Vagina (tissue), 2 donors: Measurements from ENCODE around the gene LOXL3. TPM values are rescaled to one million over a fixed set of nuclear protein-coding genes. Genes with fewer than 3 reads are reported as not detected.

Experiments used
- DNase-seq, 2 donors: peaks; one replicate each; pipeline ENCODE4 v3.0.0-alpha.2; 2017; ENCODE audit errors: extremely low spot score in 2 of 2
- H3K27ac ChIP-seq: fragments of 200-600 bp; sonication (generic); one replicate; pipeline ENCODE4 v1.5.1; 2019
- H3K27me3 ChIP-seq: fragments of 200-600 bp; sonication (generic); one replicate; pipeline ENCODE4 v1.5.1; 2019
- H3K36me3 ChIP-seq, 2 donors: fragments of 200-600 bp; sonication (generic); one replicate each; pipeline ENCODE4 v1.5.1; 2017 to 2019
- H3K4me1 ChIP-seq: fragments of 200-600 bp; sonication (generic); one replicate; pipeline ENCODE4 v1.5.1; 2019
- H3K4me3 ChIP-seq, 2 donors: fragments of 200-600 bp; sonication (generic); 1 replicate in 1 of 2; 2 replicates in 1 of 2; pipeline ENCODE4 v1.5.1; 2016 to 2019
- H3K9me3 ChIP-seq: fragments of 200-600 bp; sonication (generic); one replicate; pipeline ENCODE4 v1.5.1; 2019
- CTCF ChIP-seq, 3 experiments: fragments of 450-650 bp in 2 of 3; fragments of 200-600 bp in 1 of 3; sonication (generic) in 1 of 3; IDR thresholded peaks; one replicate each; pipeline ENCODE4 v1.5.1; 2017 to 2019; ENCODE audit warnings: antibody characterized with exemption in 3 of 3, mild to moderate bottlenecking in 2 of 3, moderate library complexity in 2 of 3
- POLR2A ChIP-seq, 2 donors: fragments of 450-650 bp; IDR thresholded peaks; one replicate each; pipeline ENCODE4 v1.6.1; 2017; ENCODE audit warnings: antibody characterized with exemption in 2 of 2, mild to moderate bottlenecking in 2 of 2, moderate library complexity in 2 of 2
- POLR2AphosphoS5 ChIP-seq, 2 donors: sonication (generic); formaldehyde crosslinking; IDR thresholded peaks; one replicate each; pipeline ENCODE4 v1.9.0; 2017; ENCODE audit warnings: antibody characterized with exemption in 2 of 2, mild to moderate bottlenecking in 2 of 2, low read depth in 1 of 2; ENCODE audit not compliant: insufficient read depth in 1 of 2
- intact Hi-C: fragments of 100-400 bp; cut with DNase I; formaldehyde crosslinking; loops from one replicate; pipeline ENCODE4 v1.15.1; 2023
- total RNA-seq: library from RNA; depleted of rRNA; stranded (reverse); fragments of >200 nt; gene quantifications from one replicate; pipeline ENCODE4 v1.2.3, GENCODE V29; 2016

The LOXL3 gene
- total RNA-seq, 1 donor from 2014 or later: 6.1 TPM

GRCh38 chr2:74514368-74515270 is 39.1 kb downstream of the LOXL3 start, which contains the start of gene TLX2:
TSS of gene TLX2 (plus strand) at chr2:74514450. CDS start at chr2:74514807, 357 bp downstream.
- intact Hi-C loops: no loop called here
- H3K36me3 ChIP-seq: no peaks in the 10 kb centered on the region
- H3K4me3 ChIP-seq: peak within 1 kb of the TSS in 1 of 2 donors; percentile 17
- TF ChIP-seq POLR2A (IDR thresholded peaks at IDR 0.05) (no peak), CTCF (IDR thresholded peaks at IDR 0.05) (no peak), POLR2AphosphoS5 (IDR thresholded peaks at IDR 0.05; ENCODE audit: insufficient read depth in 1 of 2, low read depth in 1 of 2) (no peak)
- peaks cover 41% of the 10 kb centered on the region for H3K27me3 ChIP-seq
- DNase-seq: no peak
- H3K4me1 ChIP-seq: peaks cover 30% of the 10 kb centered on the region
- no peaks in the 10 kb centered on the region for H3K9me3 ChIP-seq
- no peak within 1 kb of the TSS for H3K27ac ChIP-seq

- Histone ChIP-seq H3K27ac (no peak overlapping the region), H3K4me1 (peaks cover 30% of the 10 kb centered on the region), H3K36me3 (no peaks in the 10 kb centered on the region), H3K9me3 (no peaks in the 10 kb centered on the region), H3K4me3 (no peak overlapping the region), H3K27me3 (peaks cover 41% of the 10 kb centered on the region)
- TF ChIP-seq POLR2A (IDR thresholded peaks at IDR 0.05): no peak
- TF ChIP-seq CTCF (IDR thresholded peaks at IDR 0.05): no peak
- peak in 1 of 2 donors; percentile 74 for TF ChIP-seq POLR2AphosphoS5 (IDR thresholded peaks at IDR 0.05; ENCODE audit: insufficient read depth in 1 of 2, low read depth in 1 of 2)
- intact Hi-C loops: no loop called here
- no peak for DNase-seq
Observed at GRCh38 chr2:74513605-74514367, 40.0 kb downstream of the LOXL3 start.

- peaks cover 36% of the 10 kb centered on the region for H3K4me1 ChIP-seq
- H3K4me3 ChIP-seq: no peak overlapping the region
- TF ChIP-seq POLR2A (IDR thresholded peaks at IDR 0.05) (no peak), CTCF (IDR thresholded peaks at IDR 0.05) (no peak)
- no peaks in the 10 kb centered on the region for H3K36me3 ChIP-seq
- intact Hi-C loops: no loop called here
- peaks cover 41% of the 10 kb centered on the region for H3K27me3 ChIP-seq
- H3K27ac ChIP-seq: no peak overlapping the region
- no peaks in the 10 kb centered on the region for H3K9me3 ChIP-seq
- DNase-seq: no peak
Observed at GRCh38 chr2:74512744-74513604, 40.8 kb downstream of the LOXL3 start.

GRCh38 chr2:74511104-74511989 is 42.4 kb downstream of the LOXL3 start:
- H3K9me3 ChIP-seq: no peaks in the 10 kb centered on the region
- TF ChIP-seq CTCF (IDR thresholded peaks at IDR 0.05): no peak
- no peak for TF ChIP-seq POLR2A (IDR thresholded peaks at IDR 0.05)
- no peak for TF ChIP-seq POLR2AphosphoS5 (IDR thresholded peaks at IDR 0.05; ENCODE audit: insufficient read depth in 1 of 2, low read depth in 1 of 2)
- peaks cover 42% of the 10 kb centered on the region for H3K4me1 ChIP-seq
- DNase-seq: no peak
- no peak overlapping the region for H3K4me3 ChIP-seq
- peaks cover 0 to 3% of the 10 kb centered on the region in 2 donors for H3K36me3 ChIP-seq
- H3K27me3 ChIP-seq: peaks cover 41% of the 10 kb centered on the region
- intact Hi-C loops: no loop called here
- H3K27ac ChIP-seq: no peak overlapping the region
